ENCODE data around the gene ATG13.

DNA sequence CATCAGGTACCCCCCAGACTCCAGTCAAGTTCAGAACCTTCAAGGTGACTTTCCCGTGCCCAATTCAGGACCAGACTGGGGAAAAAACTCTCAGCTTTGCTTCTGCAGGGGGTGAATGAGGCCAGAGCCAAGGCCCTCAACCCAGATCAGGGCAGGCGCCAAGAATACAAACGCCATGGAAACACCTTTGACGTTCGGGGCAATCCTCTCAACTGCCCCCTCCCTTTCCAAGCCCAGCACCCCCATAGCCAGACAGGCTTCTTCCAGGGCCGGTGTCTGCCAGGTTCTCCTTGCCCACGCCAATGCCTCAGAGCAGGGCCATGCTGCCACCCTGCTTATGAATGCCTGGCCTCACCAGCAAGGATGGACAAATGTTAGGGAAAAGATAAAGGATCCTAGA, 77.3 kb downstream of the ATG13 start:
- TF ChIP-seq, protein P1, sequence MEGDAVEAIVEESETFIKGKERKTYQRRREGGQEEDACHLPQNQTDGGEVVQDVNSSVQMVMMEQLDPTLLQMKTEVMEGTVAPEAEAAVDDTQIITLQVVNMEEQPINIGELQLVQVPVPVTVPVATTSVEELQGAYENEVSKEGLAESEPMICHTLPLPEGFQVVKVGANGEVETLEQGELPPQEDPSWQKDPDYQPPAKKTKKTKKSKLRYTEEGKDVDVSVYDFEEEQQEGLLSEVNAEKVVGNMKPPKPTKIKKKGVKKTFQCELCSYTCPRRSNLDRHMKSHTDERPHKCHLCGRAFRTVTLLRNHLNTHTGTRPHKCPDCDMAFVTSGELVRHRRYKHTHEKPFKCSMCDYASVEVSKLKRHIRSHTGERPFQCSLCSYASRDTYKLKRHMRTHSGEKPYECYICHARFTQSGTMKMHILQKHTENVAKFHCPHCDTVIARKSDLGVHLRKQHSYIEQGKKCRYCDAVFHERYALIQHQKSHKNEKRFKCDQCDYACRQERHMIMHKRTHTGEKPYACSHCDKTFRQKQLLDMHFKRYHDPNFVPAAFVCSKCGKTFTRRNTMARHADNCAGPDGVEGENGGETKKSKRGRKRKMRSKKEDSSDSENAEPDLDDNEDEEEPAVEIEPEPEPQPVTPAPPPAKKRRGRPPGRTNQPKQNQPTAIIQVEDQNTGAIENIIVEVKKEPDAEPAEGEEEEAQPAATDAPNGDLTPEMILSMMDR (IDR thresholded peaks at IDR 0.05): no peak
- TF ChIP-seq POLR2A (IDR thresholded peaks at IDR 0.05): no peak

Measured in right lobe of liver (tissue), 4 donors.